BLaER1 treated with 17β-estradiol and CSF1 and Interleukin-3, amounts not matched to agents 10 nM and 100 nM (cell line): ENCODE data around the gene OSTF1.

ENCODE experiments used
- H3K27ac ChIP-seq, 11 experiments: shearing (Covaris generic); formaldehyde crosslinking; 2 replicates each; pipeline ENCODE4 v1.8.1; 2022
- H3K27me3 ChIP-seq, 11 experiments: shearing (Covaris generic); formaldehyde crosslinking; 2 replicates each; pipeline ENCODE4 v1.8.1; 2022
- H3K36me3 ChIP-seq, 11 experiments: shearing (Covaris generic); formaldehyde crosslinking; 2 replicates each; pipeline ENCODE4 v1.8.1; 2022
- H3K4me1 ChIP-seq, 10 experiments: shearing (Covaris generic); formaldehyde crosslinking; 2 replicates each; pipeline ENCODE4 v1.8.1; 2022
- H3K4me2 ChIP-seq, 11 experiments: shearing (Covaris generic); formaldehyde crosslinking; 2 replicates each; pipeline ENCODE4 v1.8.1; 2022
- H3K4me3 ChIP-seq, 10 experiments: shearing (Covaris generic); formaldehyde crosslinking; 2 replicates each; pipeline ENCODE4 v1.8.1; 2022
- H3K9ac ChIP-seq, 11 experiments: shearing (Covaris generic); formaldehyde crosslinking; 2 replicates each; pipeline ENCODE4 v1.8.1; 2022
- H3K9me3 ChIP-seq, 11 experiments: shearing (Covaris generic); formaldehyde crosslinking; replicated peaks in 1 of 11; 2 replicates each; pipeline ENCODE4 v1.8.1; 2022
- H4K20me1 ChIP-seq, 11 experiments: shearing (Covaris generic); formaldehyde crosslinking; 2 replicates each; pipeline ENCODE4 v1.8.1; 2022
- Cebpa-rat ChIP-seq, 11 experiments: shearing (Covaris generic); IDR thresholded peaks; 2 replicates each; pipeline ENCODE4 v1.8.1; 2022

Gene OSTF1

GRCh38 chr9:75088646-75089372 lies 495 bp downstream of the OSTF1 start:
- TF ChIP-seq Cebpa-rat (IDR thresholded peaks at IDR 0.05): no peak
- H3K4me1 ChIP-seq: peaks cover 44 to 71% (median 61%) of the 10 kb centered on the region in 10 experiments
- H3K36me3 ChIP-seq: peaks cover 0 to 22% (median 3%) of the 10 kb centered on the region in 11 experiments; a peak in 7 of 22 replicates
- H3K4me2 ChIP-seq: peak overlapping the region; percentile 79 to 96 (median 92)
- H4K20me1 ChIP-seq: peaks cover 9 to 64% (median 47%) of the 10 kb centered on the region in 11 experiments; a peak in 20 of 22 replicates
- H3K27me3 ChIP-seq: no peaks in the 10 kb centered on the region
- peak overlapping the region; percentile 90 to 99 (median 95) for H3K9ac ChIP-seq
- peak overlapping the region; percentile 88 to 100 (median 95) for H3K4me3 ChIP-seq
- H3K27ac ChIP-seq: peak overlapping the region; percentile 85 to 99 (median 94)
- H3K9me3 ChIP-seq: no peaks in the 10 kb centered on the region

DNA sequence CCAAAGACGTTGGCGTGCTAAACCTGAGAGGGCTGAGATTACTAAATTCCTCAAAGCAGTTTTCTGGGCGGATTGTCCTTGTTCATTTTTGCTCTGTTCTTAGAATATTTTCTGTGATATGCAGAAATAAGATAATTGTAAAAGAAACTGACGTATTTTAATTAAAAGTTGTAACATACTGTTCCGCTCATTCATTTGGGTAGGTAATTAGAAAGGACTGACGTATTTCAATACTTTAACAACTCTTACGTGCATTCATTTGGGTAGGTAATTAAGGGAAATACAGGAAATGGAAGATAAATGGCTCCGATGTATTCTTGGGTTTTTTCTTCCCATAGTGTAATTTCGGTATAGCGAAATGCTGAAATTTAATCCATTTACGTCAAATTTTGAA lies 1.1 kb downstream of the OSTF1 start:
- peaks cover 44 to 70% (median 60%) of the 10 kb centered on the region in 10 experiments for H3K4me1 ChIP-seq
- peaks cover 9 to 64% (median 52%) of the 10 kb centered on the region in 11 experiments; a peak in 20 of 22 replicates for H4K20me1 ChIP-seq
- no peaks in the 10 kb centered on the region for H3K27me3 ChIP-seq
- peak overlapping the region; percentile 85 to 99 (median 94); a peak in 21 of 22 replicates for H3K27ac ChIP-seq
- peak overlapping the region; percentile 79 to 96 (median 92) for H3K4me2 ChIP-seq
- H3K4me3 ChIP-seq: peak overlapping the region; percentile 88 to 100 (median 95)
- no peak for TF ChIP-seq Cebpa-rat (IDR thresholded peaks at IDR 0.05)
- H3K9me3 ChIP-seq: no peaks in the 10 kb centered on the region
- H3K36me3 ChIP-seq: peaks cover 0 to 23% (median 7%) of the 10 kb centered on the region in 11 experiments; a peak in 7 of 22 replicates
- H3K9ac ChIP-seq: peak overlapping the region; percentile 90 to 99 (median 95)

GRCh38 chr9:75090579-75090978 lies 2.3 kb downstream of the OSTF1 start:
- Histone ChIP-seq H3K27ac (no peak overlapping the region), H4K20me1 (peaks cover 9 to 66% (median 65%) of the 10 kb centered on the region in 11 experiments; a peak in 20 of 22 replicates), H3K27me3 (no peaks in the 10 kb centered on the region), H3K4me1 (peaks cover 38 to 70% (median 51%) of the 10 kb centered on the region in 10 experiments), H3K4me2 (peak overlapping the region; percentile 79 to 96 (median 92)), H3K36me3 (peaks cover 0 to 30% (median 7%) of the 10 kb centered on the region in 11 experiments; a peak in 8 of 22 replicates), H3K9ac (peak overlapping the region in 4 of 11 experiments; percentile 26 to 99 (median 98); a peak in 6 of 22 replicates), H3K4me3 (peak overlapping the region in 8 of 10 experiments; percentile 90 to 100 (median 95); a peak in 12 of 20 replicates), H3K9me3 (0 out of 22 replicates have a peak, but pooled peaks cover 0 to under 1% (median 0%) of the 10 kb centered on the region in 11 experiments)
- no peak for TF ChIP-seq Cebpa-rat (IDR thresholded peaks at IDR 0.05)

DNA sequence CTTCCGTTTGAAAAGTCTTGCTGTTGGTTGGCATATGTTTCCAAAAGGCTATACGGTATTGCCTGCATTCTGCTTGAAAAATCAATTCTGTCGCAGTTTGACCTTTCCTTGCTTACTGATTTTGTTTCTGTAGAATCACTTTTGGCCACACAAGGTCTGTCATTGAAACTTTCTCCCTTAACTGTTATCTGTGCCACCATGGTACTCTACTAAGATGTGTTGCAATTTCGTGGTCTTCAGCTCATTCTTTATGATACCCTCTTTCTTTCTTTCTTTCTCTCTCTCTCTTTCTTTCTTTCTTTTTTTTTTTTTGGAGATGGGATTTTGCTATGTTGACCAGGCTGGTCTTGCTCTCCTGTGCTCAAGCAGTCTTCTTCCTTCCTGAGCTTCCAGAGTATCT lies 4.5 kb downstream of the OSTF1 start:
- Histone ChIP-seq H3K9me3 (0 out of 22 replicates have a peak, but pooled peaks cover 0 to 3% (median 0%) of the 10 kb centered on the region in 11 experiments), H3K4me1 (peaks cover 22 to 67% (median 35%) of the 10 kb centered on the region in 10 experiments), H4K20me1 (peaks cover 9 to 88% (median 86%) of the 10 kb centered on the region in 11 experiments; a peak in 21 of 22 replicates), H3K27ac (no peak overlapping the region), H3K36me3 (peaks cover 5 to 50% (median 18%) of the 10 kb centered on the region in 11 experiments; a peak in 15 of 22 replicates), H3K4me3 (no peak overlapping the region), H3K27me3 (no peaks in the 10 kb centered on the region), H3K9ac (peak overlapping the region in 1 of 11 experiments; percentile 8; a peak in 1 of 22 replicates), H3K4me2 (peak overlapping the region in 7 of 11 experiments; percentile 20 to 95 (median 34); a peak in 10 of 22 replicates)
- no peak for TF ChIP-seq Cebpa-rat (IDR thresholded peaks at IDR 0.05)

GRCh38 chr9:75096796-75097195 lies 8.5 kb downstream of the OSTF1 start:
- H3K9ac ChIP-seq: no peak overlapping the region
- H3K36me3 ChIP-seq: peaks cover 5 to 90% (median 52%) of the 10 kb centered on the region in 11 experiments; a peak in 20 of 22 replicates
- H3K27ac ChIP-seq: no peak overlapping the region
- peaks cover 0 to 100% (median 99%) of the 10 kb centered on the region in 11 experiments; a peak in 21 of 22 replicates for H4K20me1 ChIP-seq
- H3K4me3 ChIP-seq: no peak overlapping the region
- H3K9me3 ChIP-seq: 0 out of 22 replicates have a peak, but pooled peaks cover 0 to 3% (median 0%) of the 10 kb centered on the region in 11 experiments
- no peaks in the 10 kb centered on the region for H3K27me3 ChIP-seq
- H3K4me1 ChIP-seq: peaks cover 0 to 52% (median 11%) of the 10 kb centered on the region in 10 experiments; a peak in 16 of 20 replicates
- no peak overlapping the region for H3K4me2 ChIP-seq
- TF ChIP-seq Cebpa-rat (IDR thresholded peaks at IDR 0.05): no peak

- peaks cover 0 to 100% (median 99%) of the 10 kb centered on the region in 11 experiments; a peak in 21 of 22 replicates for H4K20me1 ChIP-seq
- H3K27ac ChIP-seq: no peak overlapping the region
- no peak overlapping the region for H3K4me2 ChIP-seq
- H3K27me3 ChIP-seq: no peaks in the 10 kb centered on the region
- H3K36me3 ChIP-seq: peaks cover 19 to 100% (median 71%) of the 10 kb centered on the region in 11 experiments
- no peak overlapping the region for H3K4me3 ChIP-seq
- no peaks in the 10 kb centered on the region for H3K9me3 ChIP-seq
- TF ChIP-seq Cebpa-rat (IDR thresholded peaks at IDR 0.05): no peak
- H3K9ac ChIP-seq: no peak overlapping the region
- H3K4me1 ChIP-seq: peaks cover 0 to 41% (median 9%) of the 10 kb centered on the region in 10 experiments; a peak in 9 of 20 replicates
Observed at GRCh38 chr9:75101004-75101588, 12.8 kb downstream of the OSTF1 start.

DNA sequence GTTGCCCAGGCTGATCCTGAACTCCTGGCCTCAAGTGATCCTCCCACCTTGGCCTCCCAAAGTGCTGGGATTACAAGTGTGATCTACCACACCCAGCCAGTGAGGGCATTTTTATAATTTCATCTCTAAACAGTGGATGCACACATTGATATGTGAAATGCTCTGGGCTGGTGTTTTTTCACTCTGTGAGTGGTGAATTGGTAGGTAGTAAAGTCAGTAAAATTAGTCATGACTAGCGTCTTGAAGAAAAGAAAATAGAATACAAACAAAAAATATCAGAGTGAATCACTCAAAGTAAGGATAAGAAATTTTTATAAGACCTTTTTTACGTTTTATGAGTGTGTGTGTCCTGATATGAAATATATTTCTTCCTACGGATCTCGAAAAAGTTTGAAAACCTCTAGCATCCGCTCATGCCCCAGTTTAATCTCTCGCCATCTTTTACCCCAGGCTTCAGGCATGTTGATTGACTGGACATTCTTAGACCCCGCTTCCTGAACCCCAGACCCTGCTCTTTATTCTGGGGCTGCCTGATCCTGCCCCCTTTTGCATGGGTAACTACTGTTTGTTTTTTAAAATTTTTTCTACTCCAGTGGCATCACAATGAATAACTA lies 14.0 kb downstream of the OSTF1 start:
- TF ChIP-seq Cebpa-rat (IDR thresholded peaks at IDR 0.05): no peak
- H3K27me3 ChIP-seq: no peaks in the 10 kb centered on the region

DNA sequence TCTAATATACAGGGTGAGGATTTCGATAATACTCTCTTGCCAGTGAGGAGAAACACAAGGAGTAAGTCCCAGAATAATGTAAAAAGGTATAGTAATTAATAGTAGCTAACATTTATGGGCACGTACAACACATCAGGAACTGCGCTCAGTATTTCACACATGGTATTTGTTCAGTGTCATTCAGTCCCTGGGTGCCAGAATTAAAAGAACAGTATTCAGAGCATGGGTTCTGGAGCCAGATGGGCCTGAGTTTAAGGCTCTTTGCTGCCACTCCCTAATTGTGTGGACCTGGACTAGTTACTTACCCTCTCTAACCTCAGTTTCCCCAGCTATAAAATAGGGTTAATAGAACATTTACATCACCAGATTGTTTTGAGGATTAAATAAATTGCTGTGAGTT lies 16.3 kb downstream of the OSTF1 start:
- peaks cover 0 to 100% (median 95%) of the 10 kb centered on the region in 11 experiments; a peak in 21 of 22 replicates for H4K20me1 ChIP-seq
- no peaks in the 10 kb centered on the region; a peak in 1 of 22 replicates for H3K9me3 ChIP-seq
- peaks cover 0 to 44% (median 9%) of the 10 kb centered on the region in 10 experiments; a peak in 9 of 20 replicates for H3K4me1 ChIP-seq
- H3K27ac ChIP-seq: no peak overlapping the region
- H3K27me3 ChIP-seq: no peaks in the 10 kb centered on the region
- peaks cover 14 to 91% (median 47%) of the 10 kb centered on the region in 11 experiments for H3K36me3 ChIP-seq
- no peak for TF ChIP-seq Cebpa-rat (IDR thresholded peaks at IDR 0.05)
- peak overlapping the region in 2 of 11 experiments; percentile 4 to 23; a peak in 2 of 22 replicates for H3K4me2 ChIP-seq
- no peak overlapping the region for H3K4me3 ChIP-seq
- H3K9ac ChIP-seq: no peak overlapping the region

More for the DNA sequence above, 14.0 kb downstream of the OSTF1 start:
- Histone ChIP-seq H3K9ac (no peak overlapping the region), H4K20me1 (peaks cover 0 to 100% (median 99%) of the 10 kb centered on the region in 11 experiments; a peak in 21 of 22 replicates), H3K9me3 (no peaks in the 10 kb centered on the region), H3K36me3 (peaks cover 14 to 99% (median 65%) of the 10 kb centered on the region in 11 experiments), H3K4me1 (peaks cover 0 to 39% (median 9%) of the 10 kb centered on the region in 10 experiments; a peak in 9 of 20 replicates), H3K4me2 (no peak overlapping the region), H3K27ac (no peak overlapping the region), H3K4me3 (no peak overlapping the region)
